GM12874 (cell line): ENCODE measurements around the gene BBS1.
A peak's percentile ranks its signal among the peaks of the same experiment; 100 is the strongest.

Experiments used
- TF ChIP-seq, protein P1 (sequence below): IDR thresholded peaks from 2 replicates; pipeline ENCODE4 v1.5.1; 2011; ENCODE audit warnings: low read depth, mild to moderate bottlenecking, control low read depth, low read length, moderate library complexity; ENCODE audit not compliant: insufficient read depth

BBS1 gene

DNA sequence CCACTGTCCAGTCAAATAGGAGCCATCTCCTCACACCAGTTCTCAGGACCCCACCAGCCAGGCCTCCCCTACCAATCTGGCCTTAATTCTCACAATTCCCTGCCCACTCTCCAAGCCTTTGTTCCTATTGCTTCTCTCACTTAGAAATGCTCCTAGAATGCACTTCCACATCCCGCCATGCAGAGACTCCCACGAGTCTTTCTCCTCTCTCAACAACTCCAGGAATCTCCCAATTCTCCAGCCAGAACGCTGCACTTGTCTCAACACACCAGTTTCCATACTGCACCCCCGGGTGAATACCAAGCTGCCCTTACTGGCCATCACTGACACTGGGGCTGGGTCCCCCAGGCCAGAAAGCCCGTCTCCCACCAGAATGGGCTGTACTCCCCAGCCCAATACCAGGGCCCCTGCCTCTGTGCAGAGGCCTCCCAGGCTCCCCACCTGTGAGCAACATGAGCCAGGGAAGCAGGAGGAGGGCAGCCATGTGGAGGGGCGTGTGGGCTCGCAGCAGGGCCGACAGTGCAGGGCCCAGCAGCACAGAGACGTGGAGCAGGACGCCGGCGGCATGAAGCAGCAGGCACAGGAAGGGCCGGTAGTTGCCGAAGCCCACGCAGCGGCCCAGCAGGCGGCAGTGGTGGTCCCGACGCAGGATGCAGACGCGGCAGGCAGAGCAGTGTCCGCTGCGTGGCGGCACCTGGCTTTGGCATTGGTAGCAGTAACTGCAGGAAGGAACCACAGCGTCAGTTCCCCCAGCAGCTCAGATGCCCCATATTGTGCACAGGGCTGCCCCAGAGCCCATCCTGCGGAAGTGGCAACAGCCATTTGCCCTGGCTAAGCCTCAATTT lies 33.0 kb downstream of the BBS1 start:
- TF ChIP-seq, protein P1, sequence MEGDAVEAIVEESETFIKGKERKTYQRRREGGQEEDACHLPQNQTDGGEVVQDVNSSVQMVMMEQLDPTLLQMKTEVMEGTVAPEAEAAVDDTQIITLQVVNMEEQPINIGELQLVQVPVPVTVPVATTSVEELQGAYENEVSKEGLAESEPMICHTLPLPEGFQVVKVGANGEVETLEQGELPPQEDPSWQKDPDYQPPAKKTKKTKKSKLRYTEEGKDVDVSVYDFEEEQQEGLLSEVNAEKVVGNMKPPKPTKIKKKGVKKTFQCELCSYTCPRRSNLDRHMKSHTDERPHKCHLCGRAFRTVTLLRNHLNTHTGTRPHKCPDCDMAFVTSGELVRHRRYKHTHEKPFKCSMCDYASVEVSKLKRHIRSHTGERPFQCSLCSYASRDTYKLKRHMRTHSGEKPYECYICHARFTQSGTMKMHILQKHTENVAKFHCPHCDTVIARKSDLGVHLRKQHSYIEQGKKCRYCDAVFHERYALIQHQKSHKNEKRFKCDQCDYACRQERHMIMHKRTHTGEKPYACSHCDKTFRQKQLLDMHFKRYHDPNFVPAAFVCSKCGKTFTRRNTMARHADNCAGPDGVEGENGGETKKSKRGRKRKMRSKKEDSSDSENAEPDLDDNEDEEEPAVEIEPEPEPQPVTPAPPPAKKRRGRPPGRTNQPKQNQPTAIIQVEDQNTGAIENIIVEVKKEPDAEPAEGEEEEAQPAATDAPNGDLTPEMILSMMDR = peak; percentile 70

DNA sequence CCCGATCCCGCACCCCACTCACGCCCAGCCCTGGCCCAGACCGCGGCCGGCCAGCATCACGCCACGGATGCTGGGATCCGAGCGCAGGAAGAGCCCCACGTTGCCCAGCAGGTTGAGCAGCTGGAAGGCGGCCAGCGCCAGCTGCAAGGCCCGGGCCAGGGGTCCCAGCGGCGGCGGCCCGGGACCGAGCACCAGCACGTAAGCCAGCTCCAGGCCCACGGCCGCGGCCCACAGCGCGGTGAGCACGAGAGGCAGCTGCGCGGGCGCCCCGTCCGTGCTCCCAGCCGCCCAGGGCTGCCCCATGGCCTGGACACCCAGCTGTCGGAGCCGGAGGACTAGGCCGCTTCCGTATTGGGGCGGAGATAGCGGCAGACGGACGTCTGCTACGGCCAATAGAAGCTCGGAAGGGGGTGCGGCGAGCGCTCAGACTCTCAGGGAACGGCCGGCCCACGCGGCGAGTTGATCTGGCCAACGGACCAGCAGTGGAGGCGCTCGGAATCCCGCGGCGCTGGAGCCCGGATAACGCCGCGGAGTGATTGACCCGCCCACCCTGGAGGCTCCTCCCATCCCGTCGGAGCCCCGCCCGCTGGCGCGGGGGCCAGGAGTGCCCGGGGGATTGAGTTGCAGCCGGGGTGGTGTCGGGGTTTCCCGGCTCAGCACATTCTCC lies 35.4 kb downstream of the BBS1 start, which contains the start of gene ZDHHC24:
Gene ZDHHC24, minus strand, starts transcription at position 348 of the 667 bp plus-strand sequence. Its CDS starts 45 bp downstream, at position 303.
- TF ChIP-seq, protein P1 = no peak

DNA sequence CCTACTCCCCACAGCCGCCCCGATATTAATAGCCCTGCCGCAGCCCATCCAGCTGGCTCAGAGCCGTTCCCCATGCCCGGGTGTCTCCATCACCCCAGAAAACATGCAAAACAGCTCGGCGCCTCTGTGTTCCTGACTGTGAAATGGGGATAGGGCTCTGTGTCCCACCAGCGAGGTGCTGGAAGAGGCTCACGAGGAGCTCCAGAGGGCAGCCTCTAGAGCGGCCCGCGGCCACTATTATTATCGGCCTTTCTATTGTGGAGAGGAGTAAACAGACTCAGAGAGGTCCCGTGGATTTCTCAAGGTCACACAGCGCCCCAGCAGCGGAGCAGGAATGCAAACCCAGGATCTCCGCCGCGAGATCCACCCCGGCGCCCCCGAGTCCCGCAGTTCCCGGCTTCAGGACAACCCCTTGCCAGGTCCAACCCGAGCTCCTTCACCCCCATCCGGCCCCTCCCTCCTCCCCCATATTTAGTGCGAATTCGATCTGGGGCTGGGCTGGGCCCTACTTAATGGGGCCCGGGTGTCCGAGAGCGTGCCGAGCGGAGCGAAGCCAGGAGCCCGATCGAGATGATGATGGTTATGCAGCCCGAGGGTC lies 36.0 kb downstream of the BBS1 start, which contains the start of gene ACTN3:
Gene ACTN3, plus strand, starts transcription at position 536 of the 598 bp plus-strand sequence. Its CDS starts 35 bp downstream, at position 571.
- TF ChIP-seq, protein P1 = no peak

DNA sequence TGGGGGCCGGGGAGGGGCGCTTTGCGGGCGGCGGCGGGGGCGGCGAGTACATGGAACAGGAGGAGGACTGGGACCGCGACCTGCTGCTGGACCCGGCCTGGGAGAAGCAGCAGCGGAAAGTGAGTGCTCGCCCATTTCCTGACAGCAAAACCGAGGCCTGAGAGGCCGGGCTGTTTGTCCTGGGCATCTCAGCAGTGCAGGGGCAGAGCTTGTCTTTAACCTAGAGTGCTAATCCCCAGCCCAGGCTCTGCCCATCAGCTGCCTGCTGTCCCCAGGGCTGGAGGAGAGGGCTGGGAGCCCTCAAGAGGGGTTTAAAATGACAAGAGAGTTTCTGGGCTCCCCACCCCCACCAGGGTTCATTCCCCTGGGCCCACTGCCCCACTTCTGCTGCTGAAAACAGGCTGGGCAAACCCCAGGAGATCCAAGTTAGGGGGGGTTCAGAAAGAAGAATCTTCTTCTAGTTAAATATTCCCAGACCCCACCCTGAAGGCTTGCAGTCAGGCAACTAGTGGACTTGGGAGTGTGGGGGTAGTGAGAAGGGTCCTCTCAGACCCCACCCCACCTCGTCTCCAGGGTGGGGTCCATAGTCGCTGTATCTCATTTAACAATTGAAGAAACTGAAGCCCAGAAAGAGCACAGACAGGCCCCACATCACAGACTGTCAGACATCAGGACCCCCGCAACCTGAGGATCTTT lies 36.7 kb downstream of the BBS1 start:
- TF ChIP-seq, protein P1 = no peak

DNA sequence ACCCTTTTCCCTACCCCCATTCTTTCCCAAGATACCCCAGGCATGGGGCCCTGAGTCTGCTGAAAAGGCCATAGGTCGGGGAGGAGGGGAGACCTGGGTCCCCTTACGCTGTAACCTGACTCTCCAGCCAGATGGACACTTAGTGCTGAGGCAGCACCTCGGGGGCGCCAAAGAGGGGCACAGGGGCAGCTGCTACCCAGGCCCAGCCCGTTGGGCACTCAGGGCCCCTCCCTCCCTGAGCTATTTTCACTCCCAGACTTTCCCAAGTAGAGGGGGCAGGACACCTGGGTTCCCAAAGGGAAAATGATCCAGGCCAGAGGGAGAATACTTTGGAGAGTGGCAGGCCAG lies 37.2 kb downstream of the BBS1 start:
- TF ChIP-seq, protein P1 = no peak

DNA sequence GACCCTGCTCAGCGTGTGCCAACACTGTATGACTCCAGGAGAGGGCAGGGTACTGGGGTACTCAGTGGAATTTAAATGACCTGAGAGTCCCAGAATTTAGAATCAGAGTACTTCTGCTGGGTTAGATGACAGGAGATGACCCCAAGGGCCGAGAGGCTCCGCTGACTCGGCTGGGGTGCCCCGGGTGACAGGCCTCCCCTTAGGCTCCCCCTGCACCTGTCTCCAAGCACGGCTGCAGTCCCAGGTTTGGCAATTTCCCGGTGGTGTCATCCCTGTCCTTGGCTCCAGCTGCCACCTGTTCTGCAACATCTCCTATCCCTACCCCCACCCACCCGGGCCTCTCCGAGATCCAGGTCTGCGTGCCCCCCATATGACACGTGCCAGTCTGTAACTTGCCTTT lies 37.6 kb downstream of the BBS1 start:
- TF ChIP-seq, protein P1 = no peak
